ENCODE results near the gene CCDC141.
A peak's percentile ranks its signal among the peaks of the same experiment; 100 is the strongest.

Gene CCDC141

DNA sequence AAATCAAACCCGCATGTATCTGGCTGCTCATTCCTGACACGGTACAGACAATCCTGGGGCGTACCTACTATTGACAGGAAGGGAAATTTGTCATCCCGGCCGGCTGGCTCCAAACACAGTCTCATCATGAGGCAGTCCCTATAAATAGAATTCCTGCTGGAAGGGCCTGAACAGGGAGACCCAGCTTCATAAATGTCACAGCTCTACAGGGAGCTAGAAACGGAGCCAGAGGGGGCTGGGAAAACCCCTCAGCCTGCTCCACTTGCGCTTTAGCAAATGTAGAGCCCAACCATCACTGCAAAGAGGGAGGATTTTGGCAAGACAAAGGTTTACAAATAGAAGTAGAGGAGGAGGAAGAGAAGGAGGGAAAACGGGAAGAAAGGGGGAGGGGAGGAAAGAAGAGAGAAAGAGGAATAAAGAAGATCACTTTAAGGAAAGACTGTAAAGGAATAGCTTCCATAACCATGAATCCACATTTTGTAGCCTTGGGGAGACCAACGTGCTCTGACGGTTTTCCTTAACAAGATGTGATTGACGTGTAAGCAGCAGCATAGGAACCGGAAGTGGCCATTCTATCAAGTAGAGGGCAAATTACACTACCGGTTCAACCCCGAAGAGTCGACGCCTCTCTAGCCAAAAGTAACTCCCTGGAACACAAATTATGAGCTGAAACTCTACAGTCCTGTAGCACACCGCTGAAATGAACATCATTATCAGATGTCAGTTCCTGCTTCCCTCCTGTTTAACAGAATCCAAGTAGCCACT is 185.9 kb downstream of the CCDC141 start:
- DNase-seq: peak; percentile 15

DNA sequence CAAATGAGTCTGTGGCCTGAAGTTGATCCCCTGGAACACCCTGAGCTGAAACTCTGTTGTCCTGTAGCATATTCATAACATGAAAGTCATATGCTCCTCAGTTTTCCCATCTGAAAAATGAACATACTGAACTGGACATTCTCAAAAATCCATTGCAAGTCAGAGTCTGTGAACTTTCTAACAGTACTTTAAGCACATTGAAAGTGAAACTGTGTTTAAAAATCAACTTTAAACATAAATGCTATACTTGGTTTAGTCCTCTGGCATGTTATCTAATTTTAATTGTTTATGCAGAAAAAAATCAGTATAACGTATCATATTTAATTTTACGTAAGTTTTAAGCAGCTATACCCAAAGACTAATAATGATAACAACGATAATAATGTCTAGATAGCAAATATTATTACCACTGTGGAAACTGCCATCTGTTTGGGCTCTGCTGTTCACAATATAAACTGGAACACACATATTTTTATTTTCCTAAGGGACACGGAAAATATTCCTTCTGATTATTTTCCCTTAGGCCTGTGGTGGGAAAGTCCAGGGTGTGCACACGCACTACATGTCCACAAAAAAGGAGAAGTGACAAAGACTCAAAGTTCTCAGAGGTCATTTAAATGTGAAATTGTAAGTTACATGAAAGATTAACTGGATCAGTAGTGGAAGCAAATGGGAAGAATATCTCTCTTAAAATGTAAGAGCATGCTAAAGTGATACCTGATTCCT is 186.6 kb downstream of the CCDC141 start:
- DNase-seq: no peak

DNA sequence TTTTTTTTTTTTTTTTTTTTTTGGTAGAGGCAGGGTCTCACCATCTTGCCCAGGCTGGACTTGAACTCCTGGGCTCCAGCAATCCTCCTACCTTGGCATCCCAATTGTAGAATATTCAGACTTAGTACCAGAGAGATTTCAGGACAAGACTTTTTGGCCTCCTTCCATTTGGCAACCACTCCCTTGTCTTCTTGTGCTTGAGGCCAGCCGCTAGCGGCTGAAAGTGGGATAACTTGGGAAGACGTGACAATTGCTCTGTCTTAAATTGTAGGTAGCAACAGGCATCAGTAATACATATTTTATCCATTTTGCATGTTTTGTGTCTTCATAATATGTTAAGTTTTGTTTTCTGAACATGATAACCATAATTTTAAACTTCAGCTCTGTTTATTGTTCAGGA is 189.4 kb downstream of the CCDC141 start:
- peak; percentile 21 for DNase-seq

DNA sequence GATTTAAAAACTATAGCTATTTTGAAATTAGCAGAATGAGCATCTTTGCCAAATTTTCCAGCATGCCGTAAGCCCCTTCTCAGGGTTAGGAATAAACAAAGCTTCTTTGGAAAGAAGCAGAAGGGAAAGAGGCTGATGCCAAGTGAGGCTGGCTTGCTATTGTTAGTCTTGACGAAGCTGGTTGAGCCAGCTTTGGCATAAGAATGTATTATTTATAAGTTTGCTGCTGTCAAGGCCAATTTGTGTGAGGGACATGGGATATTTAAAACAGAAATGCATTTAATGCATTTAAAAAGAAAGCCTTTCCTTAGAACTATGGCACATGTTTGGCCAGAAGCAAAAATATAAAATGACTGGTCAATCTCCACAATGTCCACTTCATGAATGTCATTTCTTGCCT is 190.2 kb downstream of the CCDC141 start:
- no peak for DNase-seq

- no peak for DNase-seq
Observed at GRCh38 chr2:178858896-178859625, 190.9 kb downstream of the CCDC141 start.

GRCh38 chr2:178855151-178855550 is 194.8 kb downstream of the CCDC141 start:
- no peak for DNase-seq

GRCh38 chr2:178848335-178848734 is 201.6 kb downstream of the CCDC141 start:
- no peak for DNase-seq

- DNase-seq: no peak
Observed at GRCh38 chr2:178846458-178846802, 203.5 kb downstream of the CCDC141 start.

- peak; percentile 50 for DNase-seq
Observed at GRCh38 chr2:178845566-178846457, 204.1 kb downstream of the CCDC141 start.

- no peak for DNase-seq
Observed at GRCh38 chr2:178844701-178845100, 205.2 kb downstream of the CCDC141 start.

GRCh38 chr2:178844269-178844668 is 205.7 kb downstream of the CCDC141 start:
- DNase-seq: no peak

GRCh38 chr2:178843697-178844096 is 206.2 kb downstream of the CCDC141 start:
- DNase-seq: no peak

DNA sequence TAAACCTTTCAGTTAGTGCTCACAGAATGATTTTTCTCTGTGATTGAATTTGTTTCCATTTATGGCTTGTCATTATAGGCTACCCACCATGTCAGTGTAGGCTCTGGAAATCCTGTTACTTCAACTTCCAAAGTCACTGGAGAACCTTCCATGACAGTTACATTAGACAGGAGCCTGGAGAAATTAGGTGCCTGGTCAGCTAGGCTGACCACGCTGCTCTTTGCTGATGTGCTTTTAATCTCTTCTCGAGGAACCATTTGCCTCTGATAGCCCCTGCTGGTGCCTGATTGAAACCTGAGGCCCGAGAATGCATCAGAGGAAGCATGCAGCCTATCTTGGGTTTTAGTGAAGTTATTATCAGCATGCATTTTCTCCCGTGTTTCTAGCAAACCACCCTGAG is 213.1 kb downstream of the CCDC141 start:
- DNase-seq: no peak

DNA sequence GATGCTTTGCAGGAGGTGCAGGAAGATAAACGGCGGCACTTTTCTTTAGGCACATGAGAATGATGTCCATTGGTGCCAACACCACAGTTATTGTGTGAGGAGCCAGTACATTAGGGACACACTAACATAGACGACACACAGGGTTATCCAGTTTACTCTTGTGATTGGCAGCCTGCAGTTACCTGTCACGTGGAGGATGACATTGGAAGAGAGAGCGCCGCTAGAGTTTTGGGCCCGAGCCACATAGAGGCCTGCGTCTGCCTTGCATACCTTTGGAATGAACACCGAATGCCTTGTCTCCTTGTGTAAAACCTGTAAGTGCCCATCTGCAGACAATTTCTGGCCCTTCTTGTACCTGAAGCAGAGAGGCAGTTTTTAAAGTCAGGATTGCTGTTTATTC is 215.9 kb downstream of the CCDC141 start:
- DNase-seq: no peak

- DNase-seq: no peak
Observed at GRCh38 chr2:178833382-178833781, 216.6 kb downstream of the CCDC141 start.

- no peak for DNase-seq
Observed at GRCh38 chr2:178830451-178830850, 219.5 kb downstream of the CCDC141 start.

DNA sequence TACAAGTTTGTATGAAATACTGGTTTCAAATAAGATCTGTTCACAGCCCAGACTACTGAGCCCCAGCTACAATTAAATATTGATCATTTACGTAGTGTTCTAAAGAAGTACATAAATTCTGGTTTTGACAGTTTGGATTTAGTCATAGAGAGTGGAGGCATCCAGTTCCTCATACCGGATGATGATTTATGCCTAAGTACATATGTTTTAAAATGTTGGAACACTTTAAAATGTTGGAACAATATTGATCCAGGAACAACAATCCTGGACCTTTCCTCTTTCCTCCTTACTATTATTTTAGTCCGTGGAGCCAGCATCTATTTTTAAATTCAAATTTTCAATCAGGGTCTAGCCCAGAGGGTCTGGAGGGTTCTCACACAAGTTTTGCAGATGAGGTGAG is 220.0 kb downstream of the CCDC141 start:
- no peak for DNase-seq

DNA sequence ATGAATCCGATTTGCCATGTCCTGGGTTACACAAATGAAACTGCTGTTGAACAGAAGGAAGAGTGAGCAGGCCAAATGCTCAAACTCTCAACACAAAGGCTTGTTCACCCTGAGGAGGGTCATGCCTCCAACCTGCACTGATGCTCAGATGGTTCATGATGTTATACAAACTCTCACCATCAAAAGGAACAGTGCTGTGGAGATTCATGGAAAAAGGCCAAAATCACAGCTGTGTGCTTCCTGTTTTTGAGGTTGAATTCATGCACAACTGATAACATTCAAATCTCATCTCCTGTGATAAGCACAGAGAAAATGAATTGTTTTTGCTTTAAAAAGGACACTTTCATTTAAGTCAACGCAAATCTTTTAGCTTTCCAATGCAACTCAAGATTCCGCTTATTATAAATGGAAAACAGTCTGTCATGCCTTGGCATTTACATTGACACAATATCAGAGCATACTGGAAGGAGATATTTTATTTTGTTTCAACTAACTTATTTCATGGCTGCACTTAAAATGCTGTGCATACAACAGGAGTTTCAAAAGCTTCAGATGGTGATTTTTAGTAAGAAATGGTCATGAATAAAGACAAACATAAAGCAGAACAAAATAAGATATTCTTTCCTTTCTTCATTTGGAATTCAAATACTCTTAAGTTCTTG is 220.5 kb downstream of the CCDC141 start:
- DNase-seq: no peak

DNA sequence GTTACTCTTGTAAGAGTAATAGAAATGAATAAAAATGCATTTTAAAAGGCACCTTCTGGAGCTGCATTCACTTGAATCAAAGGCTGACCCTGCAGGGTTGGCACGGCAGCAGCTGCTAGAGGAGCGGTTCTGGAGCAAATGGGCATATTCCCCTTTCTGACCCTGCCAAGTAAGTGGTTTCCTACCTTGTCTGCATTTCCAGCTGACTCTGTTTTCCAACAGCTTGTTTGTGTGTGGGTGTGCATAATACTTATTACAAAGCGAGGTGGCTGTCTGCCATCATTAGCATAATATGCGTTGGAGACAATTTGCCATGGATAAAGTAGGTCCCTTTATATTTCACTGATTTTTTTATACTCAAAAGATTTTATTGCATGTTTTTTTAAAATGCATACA is 221.5 kb downstream of the CCDC141 start:
- no peak for DNase-seq

DNA sequence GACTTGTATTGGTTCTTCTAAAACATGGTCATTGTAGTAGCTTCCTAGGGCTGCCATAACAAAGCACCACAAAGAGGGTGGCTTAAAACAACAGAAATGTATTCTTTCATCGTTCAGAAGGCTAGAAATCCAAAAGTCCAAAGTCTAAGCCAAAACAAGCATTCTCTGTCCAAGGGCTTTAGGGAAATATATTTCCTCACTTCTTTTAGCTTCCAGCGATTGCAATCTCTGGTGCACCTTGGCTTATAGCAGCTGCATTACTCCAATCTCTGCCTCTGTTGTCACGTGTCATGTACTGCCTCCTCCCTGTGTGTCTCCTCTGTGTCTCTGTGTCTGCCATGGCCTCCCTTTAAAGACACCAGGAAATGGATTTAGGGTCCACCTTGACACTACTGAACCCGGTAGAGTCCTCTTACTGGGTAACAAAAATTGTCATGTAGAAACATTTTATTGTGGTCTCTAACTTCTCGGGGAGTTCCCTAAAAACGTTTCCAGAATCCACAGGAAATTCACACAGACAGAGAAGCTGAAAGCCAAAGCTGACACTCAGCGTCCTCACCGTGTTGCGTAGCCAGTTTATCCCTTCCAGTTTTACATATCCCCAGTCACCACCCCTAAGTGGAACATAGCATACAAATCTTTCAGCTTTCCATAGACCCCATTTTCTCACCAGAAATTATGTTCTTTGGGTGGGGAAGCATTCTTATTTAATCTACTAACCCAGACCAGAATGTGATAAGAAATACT is 222.0 kb downstream of the CCDC141 start:
- DNase-seq: no peak

- DNase-seq: no peak
Observed at GRCh38 chr2:178827111-178827510, 222.8 kb downstream of the CCDC141 start.
